Measurements from ENCODE around the gene SPEG.

The SPEG gene

DNA sequence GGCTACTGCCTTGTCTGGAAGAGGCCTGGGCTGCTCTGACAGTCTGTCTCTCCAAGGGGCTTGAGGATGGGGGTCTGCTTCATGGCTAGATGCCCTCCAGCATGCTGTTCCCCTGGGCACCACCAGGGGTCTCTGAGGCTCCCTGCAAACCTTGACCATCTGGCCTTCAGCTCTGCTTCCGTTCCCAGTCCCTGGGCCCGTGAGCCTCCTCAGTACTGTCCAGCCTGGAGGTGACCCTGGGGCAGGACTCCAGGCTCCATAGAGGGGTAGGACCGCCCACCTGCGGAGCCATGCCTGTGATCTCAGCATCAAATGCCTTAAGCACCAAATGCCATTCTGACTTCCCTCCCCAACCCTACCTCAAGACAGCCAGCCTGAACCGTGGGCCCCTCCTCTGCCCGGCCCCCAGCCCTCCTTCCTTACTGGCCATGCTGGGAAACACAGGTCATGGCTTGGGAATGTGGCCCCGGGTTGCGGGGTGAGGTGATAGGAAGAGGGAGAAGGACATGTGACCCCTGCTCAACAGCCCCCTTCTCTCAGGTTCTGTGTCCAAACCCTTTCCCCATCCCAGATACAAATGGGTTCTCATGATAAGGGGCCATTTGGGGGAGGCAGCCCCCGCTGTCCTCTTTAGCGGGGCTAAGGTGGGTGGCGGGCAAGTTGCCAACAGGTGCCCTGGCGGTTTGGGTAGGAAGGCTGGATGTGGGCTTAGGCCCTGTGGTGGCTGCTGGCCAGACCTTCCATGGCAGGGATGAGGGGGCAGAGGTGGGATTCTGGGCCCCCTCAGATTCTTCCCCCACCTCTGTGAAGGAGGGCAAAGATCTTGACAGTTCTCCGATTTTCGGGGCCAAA, 25.0 kb downstream of the SPEG start:
- peak in 16 of 56 donors; percentile 3 to 61 (median 24) for DNase-seq

DNA sequence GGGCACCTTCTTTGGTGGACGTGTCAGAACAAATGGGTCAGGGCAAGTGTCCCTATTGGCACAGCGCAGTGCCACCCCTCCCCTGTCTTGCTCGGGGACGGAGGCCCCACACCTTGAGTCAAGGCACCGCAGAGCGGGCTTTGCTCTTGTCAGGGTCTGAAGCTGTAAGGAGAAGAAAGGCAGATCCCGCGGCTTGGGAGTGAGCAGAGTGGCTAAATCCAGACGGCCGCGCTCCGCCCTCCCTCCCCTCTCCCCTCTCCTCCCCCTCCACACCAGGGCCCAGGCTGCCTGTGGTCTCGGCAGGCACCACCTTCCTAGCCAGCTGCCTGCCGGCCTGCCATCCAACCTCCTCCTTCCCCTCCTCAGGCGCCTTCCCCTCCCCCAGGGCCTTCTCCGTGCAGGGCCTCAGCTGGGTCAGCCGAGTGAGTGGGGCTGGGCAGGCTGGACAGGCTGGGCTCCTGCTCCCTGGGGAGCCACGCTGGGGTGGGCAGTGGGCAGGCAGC, 25.8 kb downstream of the SPEG start:
- DNase-seq = peak in 21 of 56 donors; percentile 5 to 62 (median 37)

DNA sequence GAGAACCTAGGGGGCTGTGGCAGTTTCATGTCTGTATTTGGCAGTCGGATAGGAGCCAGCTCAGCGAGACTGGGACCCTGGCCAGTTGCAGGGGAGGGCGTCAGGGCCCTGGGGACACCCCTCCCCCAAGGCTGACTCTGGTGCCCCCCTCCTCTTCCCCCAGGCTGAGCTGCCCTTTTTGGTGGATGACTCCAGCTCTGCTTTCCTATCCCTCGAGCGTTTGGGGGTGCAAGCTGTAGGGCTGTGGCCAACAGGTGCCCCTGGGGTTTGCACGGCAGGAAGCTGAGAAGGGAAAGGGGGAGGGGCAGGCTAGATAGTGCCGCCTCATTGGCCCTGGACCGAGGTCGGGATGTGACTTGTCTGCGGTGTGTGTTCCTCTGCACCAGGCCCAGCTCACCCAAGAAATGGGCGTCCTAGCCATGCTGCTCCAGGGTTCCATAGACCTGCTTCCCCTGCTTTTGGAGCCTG, 26.4 kb downstream of the SPEG start:
- peak in 1 of 56 donors; percentile 51 for DNase-seq

DNA sequence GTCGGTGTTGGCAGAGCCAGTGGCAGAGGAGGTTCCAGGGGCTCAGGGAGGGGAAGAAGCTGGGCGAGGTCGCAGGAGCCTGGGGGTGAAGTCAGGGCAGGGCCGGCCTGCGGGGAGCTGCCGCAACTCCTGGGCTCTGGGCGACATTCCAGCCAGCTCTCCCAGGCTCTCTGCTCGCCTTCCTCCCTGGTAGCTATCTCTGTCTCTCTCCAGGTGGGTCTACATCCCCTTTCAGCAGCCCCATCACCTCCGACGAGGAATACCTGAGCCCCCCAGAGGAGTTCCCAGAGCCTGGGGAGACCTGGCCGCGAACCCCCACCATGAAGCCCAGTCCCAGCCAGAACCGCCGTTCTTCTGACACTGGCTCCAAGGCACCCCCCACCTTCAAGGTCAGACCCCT, 27.0 kb downstream of the SPEG start:
- DNase-seq = no peak

DNA sequence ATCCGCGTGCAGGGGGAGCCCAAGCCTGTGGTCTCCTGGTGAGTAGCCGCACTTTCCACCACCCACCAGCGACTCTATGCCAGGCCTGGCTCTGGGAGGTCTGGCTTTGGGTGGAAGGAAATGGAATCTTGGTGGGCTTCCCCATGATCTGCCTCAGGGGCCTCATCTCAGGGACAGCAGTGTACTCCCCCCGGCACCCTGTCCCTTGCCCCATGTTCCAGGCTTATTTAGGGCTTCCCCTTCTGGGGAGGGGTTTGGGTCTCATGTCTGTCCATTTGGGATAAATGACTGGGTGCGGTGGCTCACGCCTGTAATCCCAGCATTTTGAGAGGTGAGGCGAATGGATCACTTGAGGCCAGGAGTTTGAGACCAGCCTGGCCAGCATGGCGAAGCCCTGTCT, 27.7 kb downstream of the SPEG start:
- DNase-seq = no peak

DNA sequence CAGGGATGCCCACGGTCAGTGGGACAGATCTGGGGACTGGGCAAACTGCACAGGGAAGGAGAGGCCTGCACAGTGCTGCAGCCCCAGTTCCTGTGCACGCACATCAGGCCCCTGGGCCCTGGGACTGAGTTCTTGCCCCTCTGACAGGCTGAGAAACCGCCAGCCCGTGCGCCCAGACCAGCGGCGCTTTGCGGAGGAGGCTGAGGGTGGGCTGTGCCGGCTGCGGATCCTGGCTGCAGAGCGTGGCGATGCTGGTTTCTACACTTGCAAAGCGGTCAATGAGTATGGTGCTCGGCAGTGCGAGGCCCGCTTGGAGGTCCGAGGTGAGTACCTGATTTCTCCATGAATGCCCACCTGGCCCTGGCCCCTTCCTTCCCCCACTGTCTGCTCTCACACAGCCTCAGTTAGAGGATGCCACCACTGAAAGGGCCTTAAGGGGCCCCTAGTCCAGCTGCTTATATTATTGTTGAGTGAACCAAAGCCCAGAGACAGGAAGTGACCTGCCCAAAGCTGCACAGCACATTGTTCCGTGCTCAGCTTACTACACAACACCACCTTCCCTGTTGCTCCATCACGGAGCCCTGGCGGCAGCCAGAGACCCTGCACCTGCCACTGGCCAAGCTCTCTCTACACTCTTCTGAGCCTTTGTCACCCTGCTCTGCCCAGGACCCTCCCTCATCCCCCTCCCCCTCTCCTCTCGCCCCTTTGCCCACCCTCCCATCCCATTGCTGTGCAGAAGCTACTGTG, 29.8 kb downstream of the SPEG start:
- no peak for DNase-seq

DNA sequence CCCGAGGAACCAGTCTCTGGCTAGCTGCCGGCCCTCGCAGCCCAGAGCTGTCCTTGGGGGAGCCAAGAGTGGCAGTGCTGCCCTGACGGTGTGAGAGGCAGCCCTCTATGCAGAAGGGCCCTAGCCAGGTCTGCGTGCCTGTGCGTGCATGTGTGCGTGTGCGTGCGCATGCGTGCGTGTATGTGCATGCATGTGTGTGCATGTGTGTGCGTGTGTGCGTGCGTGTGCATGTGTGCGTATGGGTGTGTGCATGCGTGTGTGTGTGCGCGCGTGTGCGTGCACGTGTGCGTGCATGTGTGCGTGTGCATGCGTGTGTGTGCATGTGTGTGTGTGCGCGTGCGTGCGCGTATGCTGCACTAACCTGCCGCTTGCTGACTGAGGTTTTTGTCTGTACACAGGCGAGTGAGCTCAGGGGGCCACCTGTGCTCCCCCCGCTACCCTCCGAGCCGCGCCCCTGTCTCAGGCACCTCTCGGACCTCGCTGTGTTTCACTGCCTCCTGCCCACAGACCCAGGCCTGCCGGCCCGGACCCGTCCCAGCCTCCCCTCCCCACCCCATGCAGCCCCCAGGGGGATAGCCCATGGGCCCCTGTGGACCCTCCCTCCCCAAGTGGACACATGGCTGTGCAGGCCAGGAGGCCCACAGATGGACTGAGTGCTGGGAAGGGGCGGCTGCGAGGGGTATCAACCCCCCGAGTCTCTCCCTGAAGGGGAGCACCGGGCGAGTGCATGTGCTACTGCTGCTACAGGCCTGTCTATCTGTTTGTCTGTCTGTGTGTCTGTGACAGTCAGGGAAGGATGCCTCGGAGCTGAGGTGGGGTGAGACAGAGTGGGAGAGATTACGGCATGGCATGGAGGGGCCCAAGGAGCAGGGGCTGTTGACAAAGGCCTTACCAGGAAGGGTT, 31.3 kb downstream of the SPEG start:
- DNase-seq = no peak

DNA sequence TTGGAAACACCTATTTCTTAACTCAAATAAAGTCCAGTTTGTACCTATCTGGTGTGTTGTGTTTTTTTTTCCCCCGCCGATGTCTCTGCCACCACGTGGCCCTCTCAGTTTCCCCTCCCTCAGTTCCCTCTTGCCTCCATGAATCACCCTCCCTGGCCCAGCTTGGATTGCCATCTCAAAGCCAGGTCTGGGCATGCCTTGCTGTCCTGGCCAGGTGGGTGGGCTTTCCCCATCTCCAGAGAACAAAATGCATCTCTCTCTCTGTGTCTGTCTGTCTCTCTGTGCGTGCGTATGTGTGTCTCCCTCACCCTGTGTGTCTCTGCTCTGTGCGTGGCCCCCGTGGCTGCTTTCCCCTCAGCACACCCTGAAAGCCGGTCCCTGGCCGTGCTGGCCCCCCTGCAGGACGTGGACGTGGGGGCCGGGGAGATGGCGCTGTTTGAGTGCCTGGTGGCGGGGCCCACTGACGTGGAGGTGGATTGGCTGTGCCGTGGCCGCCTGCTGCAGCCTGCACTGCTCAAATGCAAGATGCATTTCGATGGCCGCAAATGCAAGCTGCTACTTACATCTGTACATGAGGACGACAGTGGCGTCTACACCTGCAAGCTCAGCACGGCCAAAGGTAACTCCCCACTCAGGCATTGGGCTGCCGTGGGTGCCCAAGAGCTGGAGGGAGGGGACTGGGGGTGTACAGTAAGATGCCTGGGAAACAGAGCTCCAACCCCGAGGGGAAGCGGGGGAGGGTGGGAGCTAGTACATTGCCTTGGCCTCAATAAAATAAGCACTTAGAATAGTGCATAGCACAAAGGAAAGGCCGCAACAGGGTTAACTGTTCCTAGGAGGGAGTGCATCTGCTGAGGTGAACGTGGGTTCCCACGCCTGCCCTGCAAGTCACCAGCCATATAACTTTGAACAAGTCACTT, 32.4 kb downstream of the SPEG start:
- DNase-seq = no peak

DNA sequence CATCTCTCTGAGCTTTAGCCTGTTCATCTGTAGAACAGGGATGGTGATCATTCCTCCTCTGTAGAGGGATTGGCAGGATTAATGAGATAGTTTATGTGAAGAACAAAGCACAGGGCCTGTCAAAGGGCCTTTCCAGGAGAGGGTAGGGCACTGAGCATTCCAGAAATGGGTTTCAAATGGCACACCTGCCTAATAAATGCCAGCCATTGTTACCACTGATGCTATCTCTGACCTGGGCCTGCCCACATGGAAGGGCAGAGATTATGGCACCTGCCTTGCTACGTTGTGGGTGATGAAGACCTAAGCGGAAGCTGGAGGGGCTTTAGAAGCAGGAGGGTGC, 33.1 kb downstream of the SPEG start:
- no peak for DNase-seq

DNA sequence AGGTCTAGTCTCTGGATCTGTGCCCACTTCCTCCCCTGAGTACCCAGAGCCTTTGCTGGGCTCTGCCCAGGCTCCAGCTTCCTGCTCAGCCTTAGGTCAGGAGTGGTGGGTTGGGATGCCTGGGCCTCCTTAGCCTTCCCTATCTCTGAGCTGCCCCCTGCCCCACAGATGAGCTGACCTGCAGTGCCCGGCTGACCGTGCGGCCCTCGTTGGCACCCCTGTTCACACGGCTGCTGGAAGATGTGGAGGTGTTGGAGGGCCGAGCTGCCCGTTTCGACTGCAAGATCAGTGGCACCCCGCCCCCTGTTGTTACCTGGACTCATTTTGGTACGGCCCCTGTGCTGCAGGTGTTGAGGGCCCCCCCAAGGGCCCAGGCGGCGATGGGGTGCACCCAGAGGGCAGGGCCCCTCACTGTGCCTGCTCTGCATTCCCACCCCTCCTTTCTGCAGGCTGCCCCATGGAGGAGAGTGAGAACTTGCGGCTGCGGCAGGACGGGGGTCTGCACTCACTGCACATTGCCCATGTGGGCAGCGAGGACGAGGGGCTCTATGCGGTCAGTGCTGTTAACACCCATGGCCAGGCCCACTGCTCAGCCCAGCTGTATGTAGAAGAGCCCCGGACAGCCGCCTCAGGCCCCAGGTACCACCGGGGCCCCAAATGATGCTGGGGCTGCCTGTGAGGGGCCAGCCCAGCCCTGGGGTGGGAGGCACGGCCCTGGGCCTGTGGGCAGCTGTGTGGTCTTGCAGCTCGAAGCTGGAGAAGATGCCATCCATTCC, 34.0 kb downstream of the SPEG start:
- no peak for DNase-seq

DNA sequence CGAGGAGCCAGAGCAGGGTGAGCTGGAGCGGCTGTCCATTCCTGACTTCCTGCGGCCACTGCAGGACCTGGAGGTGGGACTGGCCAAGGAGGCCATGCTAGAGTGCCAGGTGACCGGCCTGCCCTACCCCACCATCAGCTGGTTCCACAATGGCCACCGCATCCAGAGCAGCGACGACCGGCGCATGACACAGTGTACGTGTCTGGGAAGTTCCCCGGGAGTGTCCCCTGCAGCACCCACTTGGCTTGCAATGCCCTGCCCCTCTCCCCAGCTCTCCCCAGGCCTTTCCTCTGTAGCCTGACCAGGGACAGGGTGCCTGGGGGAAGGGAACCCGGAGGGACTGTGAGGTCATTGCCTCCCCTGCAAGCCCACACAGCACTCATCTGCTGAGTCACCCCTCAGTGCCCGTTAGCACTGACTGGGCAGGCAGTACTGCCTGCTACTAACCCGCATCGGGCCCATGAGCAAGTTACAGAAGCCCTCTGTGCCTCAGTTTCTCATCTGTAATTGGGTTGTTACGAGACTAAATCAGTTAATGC, 34.6 kb downstream of the SPEG start:
- no peak for DNase-seq

DNA sequence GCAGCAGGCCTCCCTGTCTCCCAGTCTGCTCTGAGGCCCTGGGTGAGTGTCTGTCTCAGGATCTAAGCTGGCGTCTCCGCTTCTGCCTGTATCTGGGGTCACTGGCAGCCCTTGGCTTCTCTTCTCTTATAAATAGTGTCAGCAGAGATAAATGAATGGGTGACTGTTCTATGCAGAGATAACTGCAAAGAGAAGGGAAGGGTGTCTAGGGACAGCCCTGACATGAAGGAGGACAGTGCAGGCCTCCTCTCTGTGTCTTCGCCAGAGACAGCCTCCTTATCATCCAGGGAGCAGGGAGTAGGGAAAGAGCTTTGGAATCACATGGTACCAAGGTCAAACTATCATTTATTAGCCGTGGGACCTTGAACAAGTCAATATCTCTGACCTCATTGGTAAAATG, 35.8 kb downstream of the SPEG start:
- DNase-seq = no peak

DNA sequence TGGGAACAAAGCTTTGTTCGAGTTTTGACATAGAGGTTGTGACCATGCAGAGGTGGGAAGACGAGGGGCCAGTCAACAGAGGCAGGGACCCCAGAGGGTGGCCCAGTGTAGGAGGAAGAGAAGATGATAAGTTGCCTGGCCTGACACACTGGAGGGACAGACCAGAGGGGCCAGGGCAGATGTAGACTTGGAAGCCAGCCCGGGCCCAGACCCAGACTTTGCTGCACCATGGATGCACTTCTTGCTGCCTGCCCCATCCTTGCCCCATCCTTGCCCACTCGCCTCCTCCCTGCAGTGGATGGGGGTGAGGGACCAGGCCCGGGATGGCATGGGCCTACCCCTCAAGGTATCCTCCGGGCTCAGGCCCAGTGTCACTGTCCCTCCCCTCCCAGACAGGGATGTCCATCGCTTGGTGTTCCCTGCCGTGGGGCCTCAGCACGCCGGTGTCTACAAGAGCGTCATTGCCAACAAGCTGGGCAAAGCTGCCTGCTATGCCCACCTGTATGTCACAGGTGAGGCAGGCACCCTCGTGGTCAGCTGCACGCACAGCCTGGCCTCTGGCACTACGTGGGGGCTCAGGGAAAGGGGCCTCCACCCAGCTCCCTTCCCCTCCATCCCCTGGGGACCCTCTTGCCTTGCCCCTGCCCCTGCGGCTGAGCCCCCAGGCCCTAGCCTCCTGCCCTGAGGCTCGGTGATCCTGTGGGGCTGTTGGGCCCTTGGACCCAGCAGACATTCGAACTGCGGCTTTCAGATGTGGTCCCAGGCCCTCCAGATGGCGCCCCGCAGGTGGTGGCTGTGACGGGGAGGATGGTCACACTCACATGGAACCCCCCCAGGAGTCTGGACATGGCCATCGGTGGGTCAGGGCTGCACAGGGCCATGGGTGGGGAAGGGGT, 37.1 kb downstream of the SPEG start:
- no peak for DNase-seq

DNA sequence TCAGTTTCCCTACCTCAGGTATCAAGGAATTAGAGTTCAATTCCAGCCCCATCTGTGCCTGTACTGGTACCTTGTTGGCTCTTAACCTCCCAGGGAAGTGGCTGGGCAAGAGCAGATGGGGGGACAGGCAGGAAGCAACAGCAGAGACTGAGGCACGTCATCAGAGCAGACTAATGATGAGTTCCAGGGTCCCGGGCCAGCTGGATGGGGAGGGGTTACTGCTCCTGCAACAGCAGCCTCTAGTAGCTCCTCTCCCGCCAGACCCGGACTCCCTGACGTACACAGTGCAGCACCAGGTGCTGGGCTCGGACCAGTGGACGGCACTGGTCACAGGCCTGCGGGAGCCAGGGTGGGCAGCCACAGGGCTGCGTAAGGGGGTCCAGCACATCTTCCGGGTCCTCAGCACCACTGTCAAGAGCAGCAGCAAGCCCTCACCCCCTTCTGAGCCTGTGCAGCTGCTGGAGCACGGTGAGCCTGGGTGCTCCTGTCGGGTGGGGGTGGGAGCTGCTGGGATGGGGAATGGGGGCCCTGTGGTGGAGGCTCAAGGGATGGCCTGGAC, 38.1 kb downstream of the SPEG start:
- no peak for DNase-seq

DNA sequence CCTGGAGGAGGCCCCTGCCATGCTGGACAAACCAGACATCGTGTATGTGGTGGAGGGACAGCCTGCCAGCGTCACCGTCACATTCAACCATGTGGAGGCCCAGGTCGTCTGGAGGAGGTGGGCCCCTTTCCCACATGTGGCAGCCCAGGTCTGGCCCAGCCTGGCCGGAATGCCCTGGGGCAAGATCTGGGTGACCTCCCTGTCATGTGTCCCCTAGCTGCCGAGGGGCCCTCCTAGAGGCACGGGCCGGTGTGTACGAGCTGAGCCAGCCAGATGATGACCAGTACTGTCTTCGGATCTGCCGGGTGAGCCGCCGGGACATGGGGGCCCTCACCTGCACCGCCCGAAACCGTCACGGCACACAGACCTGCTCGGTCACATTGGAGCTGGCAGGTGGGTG, 38.9 kb downstream of the SPEG start:
- no peak for DNase-seq

DNA sequence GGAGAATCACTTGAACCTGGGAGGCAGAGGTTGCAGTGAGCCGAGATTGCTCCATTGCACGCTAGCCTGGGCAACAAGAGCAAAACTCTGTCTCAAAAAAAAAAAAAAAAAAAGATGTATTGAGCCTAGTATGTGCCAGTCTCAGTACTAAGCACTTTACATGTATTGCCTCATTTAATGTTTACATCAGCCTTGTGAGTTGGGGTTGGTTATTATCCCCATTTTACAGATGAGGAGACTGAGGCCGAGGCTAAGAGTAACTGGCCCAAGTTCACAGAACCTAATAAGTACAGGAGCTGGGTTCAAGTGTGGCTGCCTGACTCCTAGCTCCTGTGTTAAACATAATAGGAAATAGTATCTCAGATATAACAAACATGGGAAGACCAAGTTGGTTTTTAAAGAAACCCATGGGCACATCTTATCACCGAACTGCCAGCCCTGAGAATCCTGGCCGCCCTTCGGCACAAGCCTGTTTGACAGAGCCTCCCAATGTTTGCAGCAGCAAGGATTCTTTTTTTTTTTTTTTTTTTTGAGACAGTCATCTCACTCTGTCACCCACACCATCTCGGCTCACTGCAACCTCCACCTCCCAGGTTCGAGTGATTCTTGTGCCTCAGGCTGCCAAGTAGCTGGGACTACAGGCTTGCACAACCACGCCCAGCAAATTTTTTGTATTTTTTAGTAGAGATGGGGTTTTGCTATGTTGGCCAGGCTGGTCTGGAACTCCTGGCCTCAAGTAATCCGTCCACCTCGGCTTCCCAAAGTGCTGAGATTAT, 39.8 kb downstream of the SPEG start:
- peak in 1 of 56 donors; percentile 23 for DNase-seq

DNA sequence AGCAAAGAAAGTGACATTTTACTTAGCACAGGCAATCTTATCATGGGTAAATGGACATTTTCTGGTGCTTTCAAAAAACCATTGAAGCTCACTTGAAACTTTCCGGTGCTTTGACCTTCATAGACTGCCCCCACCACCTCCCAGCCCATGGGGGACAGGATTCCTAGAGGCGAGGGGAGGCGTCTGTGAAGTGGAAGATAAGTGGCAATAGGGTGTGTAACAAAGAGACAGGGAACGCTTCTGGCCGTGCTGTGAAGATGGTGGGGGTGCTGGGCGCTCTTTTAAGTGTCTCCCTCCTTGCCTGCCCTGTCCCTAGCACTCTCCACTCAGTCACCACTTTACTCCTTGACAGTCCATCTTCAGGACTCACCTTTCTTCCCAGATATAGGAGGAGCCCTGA, 40.6 kb downstream of the SPEG start:
- no peak for DNase-seq
